HepG2 (cell line): Measurements from ENCODE around the gene CACNA1I. TPM values are rescaled to one million over a fixed set of nuclear protein-coding genes. Genes with fewer than 3 reads are reported as not detected.

ENCODE experiments used
- ATAC-seq: fragments of 200-7000 bp; cut with Tn5 transposase; 3 replicates; pipeline ENCODE4 v1.9.1; 2020; ENCODE audit warnings: mild to moderate bottlenecking, moderate library complexity
- BruUV-seq: library from RNA; stranded (reverse); fragments of 400-500 nt; replicated peaks from 2 replicates; lab custom pipeline; 2021; lab: Mats Ljungman, UMichigan
- CTCF ChIA-PET: fragments of 300-600 bp; formaldehyde crosslinking; extraction: SDS; loops from one replicate; lab custom pipeline; 2021; ENCODE audit warnings: low total read pairs, inconsistent platforms, low intra/inter-chr PET ratio; lab: Yijun Ruan, JAX
- POLR2A ChIA-PET: fragments of 350-600 bp; sonication (Branson Sonifier 250); formaldehyde crosslinking; loops from one replicate; lab custom pipeline; 2020; ENCODE audit warnings: antibody characterized with exemption, inconsistent platforms; lab: Yijun Ruan, JAX
- DNase-seq: peaks from one replicate; pipeline ENCODE4 v3.0.0-alpha.2; 2015; ENCODE audit warnings: low spot score
- FAIRE-seq: peaks from 3 replicates; lab custom pipeline; 2011; peaks lifted over from hg19 to GRCh38; lab: Jason Lieb, UNC
- H2AFZ ChIP-seq: one replicate; pipeline ENCODE4 v1.6.1; 2011; ENCODE audit warnings: low read length, inconsistent platforms
- H3K27ac ChIP-seq: fragments of 300-600 bp; 3 replicates; pipeline ENCODE4 v1.8.0; 2011; ENCODE audit warnings: mixed run types, mild to moderate bottlenecking, mixed read lengths, low read length, inconsistent platforms; ENCODE audit not compliant: insufficient read depth; ENCODE audit errors: extremely low read length
- H3K27me3 ChIP-seq, 2 experiments: fragments of 200-600 bp in 1 of 2; 2 replicates in 1 of 2; 3 replicates in 1 of 2; pipeline versions ENCODE4 v1.6.0 to v1.8.0; 2011; ENCODE audit warnings: low read length in 2 of 2, mild to moderate bottlenecking in 2 of 2, moderate library complexity in 2 of 2, inconsistent platforms in 1 of 2; ENCODE audit not compliant: insufficient read depth in 2 of 2, control insufficient read depth in 1 of 2
- H3K36me3 ChIP-seq, 2 experiments: fragments of 200-600 bp in 1 of 2; replicated peaks in 1 of 2; 2 replicates in 1 of 2; 3 replicates in 1 of 2; pipeline versions ENCODE4 v1.5.1 to v1.8.0; 2011; ENCODE audit warnings: low read length in 2 of 2, inconsistent platforms in 1 of 2; ENCODE audit not compliant: insufficient read depth in 2 of 2, control insufficient read depth in 1 of 2
- H3K4me1 ChIP-seq: 2 replicates; pipeline ENCODE4 v1.5.1; 2012; ENCODE audit warnings: low read length, inconsistent platforms; ENCODE audit not compliant: insufficient read depth
- H3K4me2 ChIP-seq: 2 replicates; pipeline ENCODE4 v1.6.0; 2011; ENCODE audit warnings: low read depth, low read length, inconsistent platforms
- H3K4me3 ChIP-seq, 3 experiments: fragments of 200-600 bp in 1 of 3; sonication (generic), shearing (Covaris generic) in 1 of 3; replicated peaks in 1 of 3; 2 replicates each; pipeline ENCODE4 v1.5.1; 2011 to 2016; ENCODE audit warnings: low read length in 3 of 3, inconsistent platforms in 2 of 3, low read depth in 2 of 3, mild to moderate bottlenecking in 2 of 3, control low read depth in 1 of 3, mixed read lengths in 1 of 3; ENCODE audit not compliant: insufficient read depth in 1 of 3
- H3K79me2 ChIP-seq: one replicate; pipeline ENCODE4 v1.6.1; 2011; ENCODE audit warnings: low read length, inconsistent platforms; ENCODE audit not compliant: insufficient read depth
- H3K9ac ChIP-seq: 2 replicates; pipeline ENCODE4 v1.6.0; 2011; ENCODE audit warnings: mild to moderate bottlenecking, low read depth, low read length, inconsistent platforms; ENCODE audit not compliant: insufficient read depth
- H3K9me3 ChIP-seq: 2 replicates; pipeline ENCODE4 v1.5.1; 2012; ENCODE audit warnings: mild to moderate bottlenecking, low read length
- H4K20me1 ChIP-seq: 2 replicates; pipeline ENCODE4 v1.6.0; 2011; ENCODE audit warnings: inconsistent platforms, mild to moderate bottlenecking, low read length, moderate library complexity; ENCODE audit not compliant: insufficient read depth
- ATF4 ChIP-seq, 2 experiments: fragments of 450-650 bp in 1 of 2; sonication (generic) in 1 of 2; formaldehyde crosslinking; IDR thresholded peaks; 2 replicates each; pipeline versions ENCODE4 v1.5.0 to v1.8.0; 2020 to 2022; ENCODE audit warnings: mild to moderate bottlenecking in 1 of 2, missing genetic modification reagents in 1 of 2
- EEA1 ChIP-seq: sonication (generic); formaldehyde crosslinking; IDR thresholded peaks from 2 replicates; pipeline ENCODE4 v1.5.1; 2020; ENCODE audit warnings: mild to moderate bottlenecking, missing genetic modification reagents, borderline replicate concordance
- MEIS2 ChIP-seq: sonication (generic); formaldehyde crosslinking; IDR thresholded peaks from 2 replicates; pipeline ENCODE4 v1.9.0; 2021; ENCODE audit warnings: mild to moderate bottlenecking, missing genetic modification reagents
- ZBTB7A ChIP-seq: sonication (generic); formaldehyde crosslinking; IDR thresholded peaks from 2 replicates; pipeline ENCODE4 v1.8.0; 2022; ENCODE audit warnings: mild to moderate bottlenecking, missing genetic modification reagents
- ZNF333 ChIP-seq: sonication (generic); formaldehyde crosslinking; IDR thresholded peaks from 2 replicates; pipeline ENCODE4 v1.4.0; 2020; ENCODE audit warnings: mild to moderate bottlenecking, missing genetic modification reagents, borderline replicate concordance
- ZNF446 ChIP-seq: sonication (generic); formaldehyde crosslinking; IDR thresholded peaks from 2 replicates; pipeline ENCODE4 v1.5.0; 2020; ENCODE audit warnings: mild to moderate bottlenecking, missing genetic modification reagents
- ZNF556 ChIP-seq: sonication (generic); formaldehyde crosslinking; IDR thresholded peaks from 2 replicates; pipeline ENCODE4 v1.4.0; 2020; ENCODE audit warnings: mild to moderate bottlenecking, missing genetic modification reagents, borderline replicate concordance
- WGBS: methylation state at CpG from one replicate; pipeline ENCODE4 v1.1.6; 2017; ENCODE audit warnings: low lambda C conversion rate; 5-methylcytosine and 5-hydroxymethylcytosine counted together
- in situ Hi-C: cut with HindIII; loops from 2 replicates; pipeline ENCODE4 v1.10.0; 2017; ENCODE audit warnings: low pct_unique_long_range_greater_than_20kb; ENCODE audit not compliant: extremely low pct_ligation_motif_present
- intact Hi-C: fragments of 100-400 bp; cut with micrococcal nuclease; formaldehyde crosslinking; loops from one replicate; pipeline ENCODE4 v1.10.0; 2022; ENCODE audit not compliant: unreplicated experiment
- polyA plus RNA-seq, 8 experiments: library from polyadenylated mRNA; depleted of rRNA in 3 of 8; stranded (reverse) in 7 of 8; unstranded in 1 of 8; fragments of >200 nt; fragmentation: Illumina TruSeq in 4 of 8; extraction: Trizol in 4 of 8; gene quantifications; 2 replicates each; pipeline versions ENCODE4 v1.2.1 to v1.2.3, GENCODE V29; 2011 to 2016; ENCODE audit warnings: low read depth in 4 of 8, missing spikeins in 1 of 8, mixed read lengths in 1 of 8; ENCODE audit not compliant: insufficient read depth in 1 of 8
- total RNA-seq, 5 experiments: library from RNA; depleted of rRNA; stranded (reverse); fragments of >200 nt; fragmentation: Illumina TruSeq; extraction: Trizol; gene quantifications; 2 replicates each; pipeline ENCODE4 v1.2.3, GENCODE V29; 2016; ENCODE audit warnings: low read depth in 1 of 5

The CACNA1I gene
- total and polyA plus RNA-seq, 2 of the 13 experiments (the other 11 are each of a cell fraction or from before 2014, with no cell fraction given) = not detected

GRCh38 chr22:39706376-39707140 lies 136.0 kb downstream of the CACNA1I start:
- no peak for ATAC-seq
- Histone ChIP-seq H3K79me2 (no peaks in the 10 kb centered on the region), H3K36me3 (no peaks in the 10 kb centered on the region), H3K4me2 (no peak overlapping the region), H3K4me3 (no peak overlapping the region)
- no TSS peak for BruUV-seq
- DNase-seq = no peak
- CTCF ChIA-PET = no interaction called here
- intact Hi-C loops = no loop called here
- whole genome bisulfite sequencing = 31% methylated on average over 25 of the region's 27 CpGs
- TF ChIP-seq ZBTB7A (CRISPR knock-in tag) (no peak), ZNF556 (CRISPR knock-in tag) (no peak), EEA1 (CRISPR knock-in tag) (no peak), MEIS2 (CRISPR knock-in tag) (no peak), ZNF333 (CRISPR knock-in tag) (no peak), ATF4 (CRISPR knock-in tag; IDR thresholded peaks at IDR 0.05) (no peak), ZNF446 (CRISPR knock-in tag) (no peak)
- TF ChIP-seq, all 625 proteins: peak for 0
- no peak for FAIRE-seq
- H3K27me3 ChIP-seq = peaks cover 11 to 63% of the 10 kb centered on the region in 2 experiments; a peak in 4 of 5 replicates
- H4K20me1 ChIP-seq = no peaks in the 10 kb centered on the region
- no peak overlapping the region for H3K9ac ChIP-seq
- no peak overlapping the region for H2AFZ ChIP-seq
- in situ Hi-C loops = no loop called here
- POLR2A ChIA-PET = no interaction called here
- H3K4me1 ChIP-seq = peaks cover 12% of the 10 kb centered on the region
- H3K27ac ChIP-seq = no peak overlapping the region
- H3K9me3 ChIP-seq = no peaks in the 10 kb centered on the region
